Mesothelial cell of epicardium (in vitro differentiated cells): ENCODE measurements around the gene MYZAP. TPM values are rescaled to one million over a fixed set of nuclear protein-coding genes. Genes with fewer than 3 reads are reported as not detected.

Experiments
- DNase-seq, 2 experiments: peaks; one replicate each; pipeline ENCODE4 v3.0.0; 2021; ENCODE audit warnings: low spot score in 2 of 2; ENCODE audit not compliant: unreplicated experiment in 2 of 2
- H3K27ac Mint-ChIP-seq: 2 replicates; pipeline ENCODE4 v1.8.0; 2021; ENCODE audit warnings: mixed read lengths
- H3K27me3 Mint-ChIP-seq: 2 replicates; pipeline ENCODE4 v1.8.0; 2021; ENCODE audit warnings: low read depth, mixed read lengths
- H3K36me3 Mint-ChIP-seq: 2 replicates; pipeline ENCODE4 v1.8.0; 2021; ENCODE audit warnings: mixed read lengths
- H3K4me1 Mint-ChIP-seq: 2 replicates; pipeline ENCODE4 v1.8.0; 2021; ENCODE audit warnings: mixed read lengths
- H3K4me3 Mint-ChIP-seq: 2 replicates; pipeline ENCODE4 v1.8.0; 2021; ENCODE audit warnings: mild to moderate bottlenecking, moderate library complexity, mixed read lengths
- H3K9me3 Mint-ChIP-seq: 2 replicates; pipeline ENCODE4 v1.8.0; 2021; ENCODE audit warnings: mixed read lengths
- CTCF ChIP-seq: fragments of 200-600 bp; sonication (generic); IDR thresholded peaks from one replicate; pipeline ENCODE4 v1.5.0; 2021; ENCODE audit warnings: antibody characterized with exemption; ENCODE audit not compliant: unreplicated experiment
- total RNA-seq: library from RNA; stranded (reverse); gene quantifications from 3 replicates; pipeline ENCODE4 v1.2.1, GENCODE V29; 2021

Gene MYZAP
- total RNA-seq, 1 donor from 2014 or later = 3.3 TPM

- TF ChIP-seq CTCF = no peak
- no peak overlapping the region for H3K4me3 Mint-ChIP-seq
- no peaks in the 10 kb centered on the region for H3K27me3 Mint-ChIP-seq
- H3K36me3 Mint-ChIP-seq = peaks cover 1% of the 10 kb centered on the region
- H3K4me1 Mint-ChIP-seq = peaks cover 19% of the 10 kb centered on the region
- H3K27ac Mint-ChIP-seq = no peak overlapping the region
- no peaks in the 10 kb centered on the region for H3K9me3 Mint-ChIP-seq
- no peak for DNase-seq
Measured at GRCh38 chr15:57652481-57652880, 60.8 kb downstream of the MYZAP start.

- H3K4me3 Mint-ChIP-seq = no peak overlapping the region
- H3K27me3 Mint-ChIP-seq = no peaks in the 10 kb centered on the region
- peaks cover 20% of the 10 kb centered on the region for H3K4me1 Mint-ChIP-seq
- no peak for TF ChIP-seq CTCF
- DNase-seq = no peak
- H3K27ac Mint-ChIP-seq = no peak overlapping the region
- peaks cover 1% of the 10 kb centered on the region for H3K36me3 Mint-ChIP-seq
- H3K9me3 Mint-ChIP-seq = no peaks in the 10 kb centered on the region
Measured at GRCh38 chr15:57654153-57654852, 62.6 kb downstream of the MYZAP start.

GRCh38 chr15:57655053-57655452, 63.3 kb downstream of the MYZAP start:
- Mint-ChIP-seq H3K27ac (no peak overlapping the region), H3K4me3 (no peak overlapping the region), H3K27me3 (no peaks in the 10 kb centered on the region), H3K9me3 (no peaks in the 10 kb centered on the region), H3K4me1 (peaks cover 20% of the 10 kb centered on the region), H3K36me3 (no peaks in the 10 kb centered on the region)
- no peak for DNase-seq
- TF ChIP-seq CTCF = no peak

- no peak for DNase-seq
- no peak overlapping the region for H3K4me3 Mint-ChIP-seq
- no peaks in the 10 kb centered on the region for H3K36me3 Mint-ChIP-seq
- no peaks in the 10 kb centered on the region for H3K27me3 Mint-ChIP-seq
- H3K9me3 Mint-ChIP-seq = no peaks in the 10 kb centered on the region
- H3K4me1 Mint-ChIP-seq = peaks cover 21% of the 10 kb centered on the region
- TF ChIP-seq CTCF = no peak
- H3K27ac Mint-ChIP-seq = no peak overlapping the region
Measured at GRCh38 chr15:57655809-57656208, 64.1 kb downstream of the MYZAP start.

- TF ChIP-seq CTCF = no peak
- Mint-ChIP-seq H3K36me3 (no peaks in the 10 kb centered on the region), H3K4me1 (peaks cover 27% of the 10 kb centered on the region), H3K4me3 (no peak overlapping the region), H3K9me3 (no peaks in the 10 kb centered on the region), H3K27me3 (no peaks in the 10 kb centered on the region), H3K27ac (no peak overlapping the region)
- DNase-seq = no peak
Measured at GRCh38 chr15:57656434-57656833, 64.7 kb downstream of the MYZAP start.
